ENCODE results near the gene RLBP1. TPM values are rescaled to one million over a fixed set of nuclear protein-coding genes. Genes with fewer than 3 reads are reported as not detected.

The RLBP1 gene
- total and polyA plus RNA-seq, 2 experiments from 2014 or later, result not detected

- no peak for TF ChIP-seq ZNF462 (CRISPR knock-in tag; IDR thresholded peaks at IDR 0.05)
- no peak for TF ChIP-seq POLR2AphosphoS5 (IDR thresholded peaks at IDR 0.05; ENCODE audit: low read depth)
These were observed 45.7 kb downstream of the RLBP1 start (continued) for GRCh38 chr15:89175617-89176191.

DNA sequence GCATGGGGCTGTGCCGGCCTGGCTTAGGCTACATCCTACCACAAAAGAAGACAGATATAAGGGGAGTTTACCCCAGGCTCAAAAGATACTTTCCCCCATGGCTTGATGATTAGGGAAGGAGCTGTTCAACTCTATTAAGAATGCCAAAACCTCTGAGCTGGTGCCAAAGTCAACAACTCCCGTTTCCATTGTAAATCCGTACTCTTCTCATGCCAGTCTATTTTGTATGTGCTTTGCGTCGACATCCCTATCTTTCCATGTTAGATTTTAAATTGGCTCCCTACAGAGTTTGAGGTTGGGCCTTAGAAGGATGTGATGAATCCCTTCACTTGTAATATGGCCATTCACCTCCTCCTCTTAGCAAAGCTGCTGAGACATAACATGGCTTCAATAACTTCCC lies 46.9 kb downstream of the RLBP1 start:
- Histone ChIP-seq H3K4me3 (no peak overlapping the region), H3K4me1 (ENCODE audit: insufficient read depth) (no peaks in the 10 kb centered on the region), H3K27me3 (ENCODE audit: insufficient read depth) (no peaks in the 10 kb centered on the region), H3K4me2 (no peak overlapping the region), H3K27ac (ENCODE audit: low read depth) (no peak overlapping the region), H3K36me3 (ENCODE audit: insufficient read depth) (no peaks in the 10 kb centered on the region), H3K9me2 (ENCODE audit: insufficient read depth) (no peaks in the 10 kb centered on the region), H3F3A (replicated peaks; ENCODE audit: low read depth) (no peaks in the 10 kb centered on the region), H4K20me1 (replicated peaks; ENCODE audit: insufficient read depth) (no peaks in the 10 kb centered on the region), H3K79me2 (replicated peaks; ENCODE audit: insufficient read depth) (no peaks in the 10 kb centered on the region), H2AFZ (no peak overlapping the region)
- DNase-seq (ENCODE audit: low spot score), result no peak
- no peak overlapping the region for H3K4me3 Mint-ChIP-seq
- no peaks in the 10 kb centered on the region for H3K36me3 Mint-ChIP-seq (ENCODE audit: low read depth)
- peaks cover 6% of the 10 kb centered on the region; the same call in 2 of the 3 replicates for H3K4me1 Mint-ChIP-seq
- H3K9me3 Mint-ChIP-seq, result no peaks in the 10 kb centered on the region
- H3K27ac Mint-ChIP-seq, result no peak overlapping the region
- ATAC-seq, result no peak
- H3K27me3 Mint-ChIP-seq (ENCODE audit: insufficient read depth, low read depth, poor library complexity), result peaks cover 2% of the 10 kb centered on the region
- no peak for TF ChIP-seq ZNF114 (CRISPR knock-in tag; IDR thresholded peaks at IDR 0.05)

DNA sequence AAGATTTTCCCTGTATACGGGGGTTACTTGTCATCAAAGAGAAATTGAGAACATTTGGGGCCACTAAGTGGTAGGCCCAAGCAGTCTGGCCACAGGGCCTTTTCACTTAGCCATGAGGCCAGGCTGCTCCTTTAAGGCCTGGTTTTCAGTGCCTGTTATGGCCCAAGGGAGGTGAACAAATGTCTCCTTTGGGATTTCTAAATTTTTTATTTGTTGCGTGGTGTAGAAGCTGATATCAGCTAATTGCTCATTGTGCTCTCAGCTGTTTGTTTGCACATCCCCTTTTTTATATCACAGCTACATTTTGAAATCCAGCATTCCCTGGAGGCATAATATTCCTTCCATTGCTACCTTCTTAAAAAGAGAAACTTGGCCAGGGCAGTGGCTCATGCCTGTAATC lies 48.5 kb downstream of the RLBP1 start:
- H3K4me1 ChIP-seq (ENCODE audit: insufficient read depth), result no peaks in the 10 kb centered on the region
- Mint-ChIP-seq H3K4me1 (peaks cover 6% of the 10 kb centered on the region; the same call in 2 of the 3 replicates), H3K4me3 (no peak overlapping the region), H3K36me3 (ENCODE audit: low read depth) (no peaks in the 10 kb centered on the region), H3K27me3 (ENCODE audit: insufficient read depth, low read depth, poor library complexity) (peaks cover 2% of the 10 kb centered on the region), H3K27ac (no peak overlapping the region), H3K9me3 (no peaks in the 10 kb centered on the region)
- no peak overlapping the region for H2AFZ ChIP-seq
- no peak for ATAC-seq
- no peaks in the 10 kb centered on the region for H3K9me2 ChIP-seq (ENCODE audit: insufficient read depth)
- H3K36me3 ChIP-seq (ENCODE audit: insufficient read depth), result no peaks in the 10 kb centered on the region
- no peak overlapping the region for H3K27ac ChIP-seq (ENCODE audit: low read depth)
- no peaks in the 10 kb centered on the region for H3K27me3 ChIP-seq (ENCODE audit: insufficient read depth)
- no peaks in the 10 kb centered on the region for H3F3A ChIP-seq (replicated peaks; ENCODE audit: low read depth)
- no peak overlapping the region for H3K4me2 ChIP-seq
- no peak for DNase-seq (ENCODE audit: low spot score)
- H3K79me2 ChIP-seq (replicated peaks; ENCODE audit: insufficient read depth), result no peaks in the 10 kb centered on the region
- no peak overlapping the region for H3K4me3 ChIP-seq
- H4K20me1 ChIP-seq (replicated peaks; ENCODE audit: insufficient read depth), result no peaks in the 10 kb centered on the region
- TF ChIP-seq EZH2phosphoT487 (IDR thresholded peaks at IDR 0.05; ENCODE audit: unreplicated experiment) (no peak), JUNB (IDR thresholded peaks at IDR 0.05; ENCODE audit: unreplicated experiment) (no peak), ZNF331 (CRISPR knock-in tag; IDR thresholded peaks at IDR 0.05; ENCODE audit: low read depth) (no peak), ZNF114 (CRISPR knock-in tag; IDR thresholded peaks at IDR 0.05) (no peak), NANOG (IDR thresholded peaks at IDR 0.05; ENCODE audit: borderline replicate concordance) (no peak), POLR2AphosphoS5 (IDR thresholded peaks at IDR 0.05; ENCODE audit: low read depth) (no peak), EZH2 (IDR thresholded peaks at IDR 0.05; ENCODE audit: low read depth, unreplicated experiment) (no peak)
- TF ChIP-seq, protein P1, sequence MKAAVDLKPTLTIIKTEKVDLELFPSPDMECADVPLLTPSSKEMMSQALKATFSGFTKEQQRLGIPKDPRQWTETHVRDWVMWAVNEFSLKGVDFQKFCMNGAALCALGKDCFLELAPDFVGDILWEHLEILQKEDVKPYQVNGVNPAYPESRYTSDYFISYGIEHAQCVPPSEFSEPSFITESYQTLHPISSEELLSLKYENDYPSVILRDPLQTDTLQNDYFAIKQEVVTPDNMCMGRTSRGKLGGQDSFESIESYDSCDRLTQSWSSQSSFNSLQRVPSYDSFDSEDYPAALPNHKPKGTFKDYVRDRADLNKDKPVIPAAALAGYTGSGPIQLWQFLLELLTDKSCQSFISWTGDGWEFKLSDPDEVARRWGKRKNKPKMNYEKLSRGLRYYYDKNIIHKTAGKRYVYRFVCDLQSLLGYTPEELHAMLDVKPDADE (IDR thresholded peaks at IDR 0.05), result no peak
- TF ChIP-seq, protein P2, sequence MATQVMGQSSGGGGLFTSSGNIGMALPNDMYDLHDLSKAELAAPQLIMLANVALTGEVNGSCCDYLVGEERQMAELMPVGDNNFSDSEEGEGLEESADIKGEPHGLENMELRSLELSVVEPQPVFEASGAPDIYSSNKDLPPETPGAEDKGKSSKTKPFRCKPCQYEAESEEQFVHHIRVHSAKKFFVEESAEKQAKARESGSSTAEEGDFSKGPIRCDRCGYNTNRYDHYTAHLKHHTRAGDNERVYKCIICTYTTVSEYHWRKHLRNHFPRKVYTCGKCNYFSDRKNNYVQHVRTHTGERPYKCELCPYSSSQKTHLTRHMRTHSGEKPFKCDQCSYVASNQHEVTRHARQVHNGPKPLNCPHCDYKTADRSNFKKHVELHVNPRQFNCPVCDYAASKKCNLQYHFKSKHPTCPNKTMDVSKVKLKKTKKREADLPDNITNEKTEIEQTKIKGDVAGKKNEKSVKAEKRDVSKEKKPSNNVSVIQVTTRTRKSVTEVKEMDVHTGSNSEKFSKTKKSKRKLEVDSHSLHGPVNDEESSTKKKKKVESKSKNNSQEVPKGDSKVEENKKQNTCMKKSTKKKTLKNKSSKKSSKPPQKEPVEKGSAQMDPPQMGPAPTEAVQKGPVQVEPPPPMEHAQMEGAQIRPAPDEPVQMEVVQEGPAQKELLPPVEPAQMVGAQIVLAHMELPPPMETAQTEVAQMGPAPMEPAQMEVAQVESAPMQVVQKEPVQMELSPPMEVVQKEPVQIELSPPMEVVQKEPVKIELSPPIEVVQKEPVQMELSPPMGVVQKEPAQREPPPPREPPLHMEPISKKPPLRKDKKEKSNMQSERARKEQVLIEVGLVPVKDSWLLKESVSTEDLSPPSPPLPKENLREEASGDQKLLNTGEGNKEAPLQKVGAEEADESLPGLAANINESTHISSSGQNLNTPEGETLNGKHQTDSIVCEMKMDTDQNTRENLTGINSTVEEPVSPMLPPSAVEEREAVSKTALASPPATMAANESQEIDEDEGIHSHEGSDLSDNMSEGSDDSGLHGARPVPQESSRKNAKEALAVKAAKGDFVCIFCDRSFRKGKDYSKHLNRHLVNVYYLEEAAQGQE (IDR thresholded peaks at IDR 0.05; ENCODE audit: unreplicated experiment), result no peak
